HUES48 (cell line): ENCODE data around the gene SYS1.

ENCODE experiments used
- H3K27ac ChIP-seq: one replicate; pipeline ENCODE4 v1.7.0; 2013; ENCODE audit warnings: low read depth, low read length, inconsistent platforms
- H3K27me3 ChIP-seq: 2 replicates; pipeline ENCODE4 v1.6.1; 2013; ENCODE audit warnings: mild to moderate bottlenecking, low read length; ENCODE audit not compliant: control insufficient read depth, insufficient read depth
- H3K36me3 ChIP-seq: 2 replicates; pipeline ENCODE4 v1.6.1; 2013; ENCODE audit warnings: low read length; ENCODE audit not compliant: control insufficient read depth, insufficient read depth
- H3K4me1 ChIP-seq: 2 replicates; pipeline ENCODE4 v1.6.1; 2013; ENCODE audit warnings: mild to moderate bottlenecking, low read length; ENCODE audit not compliant: control insufficient read depth, insufficient read depth
- H3K4me3 ChIP-seq: 2 replicates; pipeline ENCODE4 v1.5.1; 2013; ENCODE audit warnings: mild to moderate bottlenecking, low read depth, low read length
- H3K9ac ChIP-seq: 2 replicates; pipeline ENCODE4 v1.6.1; 2013; ENCODE audit warnings: mild to moderate bottlenecking, low read depth, low read length, moderate library complexity
- H3K9me3 ChIP-seq: 2 replicates; pipeline ENCODE4 v1.6.1; 2013; ENCODE audit warnings: low read length; ENCODE audit not compliant: control insufficient read depth, insufficient read depth

The SYS1 gene

DNA sequence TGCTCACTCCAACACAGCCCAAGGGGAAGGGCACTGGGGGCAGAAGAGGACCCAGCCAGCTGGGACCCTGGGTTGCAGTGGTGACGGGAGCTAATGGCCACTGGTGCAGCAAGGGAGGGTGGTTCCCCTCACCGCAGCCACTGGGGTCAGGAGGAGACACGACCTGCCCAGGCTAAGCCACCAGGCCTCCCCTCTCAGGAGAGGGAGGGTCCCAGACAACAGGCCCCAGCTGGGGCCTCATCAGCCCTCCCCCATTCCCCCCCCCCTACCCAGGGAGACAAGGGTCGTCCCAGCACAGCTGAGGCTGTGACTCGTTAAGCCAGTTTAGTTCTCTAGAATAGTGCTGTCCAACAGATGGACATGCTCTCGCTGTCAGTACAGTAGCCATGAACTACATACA lies 37.6 kb upstream of the SYS1 start:
- peaks cover 42% of the 10 kb centered on the region for H3K36me3 ChIP-seq
- no peak overlapping the region for H3K9ac ChIP-seq
- no peak overlapping the region for H3K27ac ChIP-seq

GRCh38 chr20:45328451-45328850 lies 34.5 kb upstream of the SYS1 start:
- Histone ChIP-seq H3K4me1 (no peaks in the 10 kb centered on the region), H3K9me3 (no peaks in the 10 kb centered on the region), H3K36me3 (peaks cover 68% of the 10 kb centered on the region), H3K4me3 (no peak overlapping the region), H3K27me3 (no peaks in the 10 kb centered on the region), H3K9ac (no peak overlapping the region), H3K27ac (no peak overlapping the region)

More for the DNA sequence above, 37.6 kb upstream of the SYS1 start:
- H3K27me3 ChIP-seq = no peaks in the 10 kb centered on the region
- no peak overlapping the region for H3K4me3 ChIP-seq
- no peaks in the 10 kb centered on the region for H3K4me1 ChIP-seq
- H3K9me3 ChIP-seq = no peaks in the 10 kb centered on the region

GRCh38 chr20:45329497-45330319 lies 33.2 kb upstream of the SYS1 start:
- H3K36me3 ChIP-seq = peaks cover 68% of the 10 kb centered on the region
- H3K27me3 ChIP-seq = no peaks in the 10 kb centered on the region
- H3K9me3 ChIP-seq = no peaks in the 10 kb centered on the region
- no peaks in the 10 kb centered on the region for H3K4me1 ChIP-seq
- no peak overlapping the region for H3K4me3 ChIP-seq
- no peak overlapping the region for H3K9ac ChIP-seq
- no peak overlapping the region for H3K27ac ChIP-seq

DNA sequence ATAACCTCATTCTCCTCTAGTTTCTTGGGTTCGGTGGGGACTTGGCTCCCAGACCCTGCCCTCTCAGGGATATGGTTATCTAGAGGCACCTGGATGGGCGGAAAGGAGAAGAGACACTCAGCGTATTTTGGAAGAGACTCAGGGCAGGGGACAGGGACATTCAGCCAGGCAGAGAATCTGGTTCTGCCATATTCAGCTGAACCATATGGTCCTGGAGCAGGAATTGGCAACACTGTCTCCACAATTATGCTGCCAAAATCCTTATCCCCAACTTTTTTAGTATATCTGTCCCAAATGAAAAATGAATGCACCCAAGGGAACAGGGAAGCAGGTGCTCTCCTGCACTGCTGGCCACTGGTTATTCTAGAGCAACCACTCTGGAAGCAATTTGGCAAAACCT lies 32.5 kb upstream of the SYS1 start:
- Histone ChIP-seq H3K9ac (no peak overlapping the region), H3K36me3 (peaks cover 68% of the 10 kb centered on the region), H3K4me1 (no peaks in the 10 kb centered on the region), H3K27me3 (no peaks in the 10 kb centered on the region), H3K27ac (no peak overlapping the region), H3K9me3 (no peaks in the 10 kb centered on the region), H3K4me3 (no peak overlapping the region)

DNA sequence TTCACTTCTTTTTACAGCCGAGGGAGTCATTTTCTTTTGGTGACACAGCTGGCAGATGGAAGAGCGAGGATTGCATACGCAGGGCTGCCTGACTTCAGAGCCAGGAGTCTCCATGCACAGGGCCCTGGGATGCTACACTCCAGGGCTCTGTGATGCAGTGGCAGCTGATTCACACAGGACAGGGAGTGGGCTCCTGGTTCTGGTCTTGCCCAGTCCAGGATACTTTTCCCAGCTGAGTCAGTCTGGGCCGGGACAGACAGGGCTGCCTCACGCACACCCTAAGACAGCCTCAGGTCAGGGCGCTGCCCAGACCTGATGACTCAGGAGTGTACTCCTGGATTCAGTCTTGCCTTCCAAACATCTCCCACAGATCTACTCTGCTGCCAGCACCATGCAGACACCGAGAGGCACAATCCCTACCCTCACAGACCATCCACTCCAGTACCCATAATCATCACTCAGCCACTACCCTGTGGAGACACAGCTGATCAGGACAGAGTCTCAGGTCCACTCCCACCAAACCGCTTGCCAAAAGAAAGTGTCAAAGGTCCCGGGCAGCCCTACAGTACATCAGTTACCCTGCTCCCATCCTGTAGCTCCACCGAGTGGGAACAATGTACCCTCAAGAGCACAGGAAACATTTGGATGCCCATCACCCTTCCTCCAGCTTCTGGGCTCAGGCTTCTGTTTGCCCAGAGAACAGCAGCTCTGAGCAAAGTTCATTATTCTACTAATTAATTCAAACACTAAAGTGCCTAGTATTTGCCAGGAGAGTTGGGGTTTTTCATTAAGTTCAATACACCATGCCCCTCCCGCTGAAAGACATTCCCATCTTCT lies 26.2 kb upstream of the SYS1 start:
- Histone ChIP-seq H3K9ac (no peak overlapping the region), H3K27me3 (no peaks in the 10 kb centered on the region), H3K36me3 (peaks cover 16% of the 10 kb centered on the region; the same call in 1 of the 2 replicates), H3K9me3 (no peaks in the 10 kb centered on the region), H3K4me1 (peaks cover 44% of the 10 kb centered on the region), H3K27ac (peak overlapping the region; percentile 78), H3K4me3 (no peak overlapping the region)

- no peaks in the 10 kb centered on the region for H3K9me3 ChIP-seq
- peak overlapping the region; percentile 25; the same call in 1 of the 2 replicates for H3K9ac ChIP-seq
- H3K27ac ChIP-seq = peak overlapping the region; percentile 78
- H3K4me1 ChIP-seq = peaks cover 50% of the 10 kb centered on the region
- no peaks in the 10 kb centered on the region for H3K27me3 ChIP-seq
- H3K36me3 ChIP-seq = peaks cover 8% of the 10 kb centered on the region; the same call in 1 of the 2 replicates
- no peak overlapping the region for H3K4me3 ChIP-seq
Measured at GRCh38 chr20:45337367-45338120, 25.4 kb upstream of the SYS1 start.

- Histone ChIP-seq H3K4me1 (peaks cover 58% of the 10 kb centered on the region), H3K36me3 (0 out of 2 replicates have a peak, but pooled peaks cover 3% of the 10 kb centered on the region)
Measured at GRCh38 chr20:45338121-45339030, 24.6 kb upstream of the SYS1 start.

GRCh38 chr20:45339084-45339483 lies 23.9 kb upstream of the SYS1 start:
- H3K9ac ChIP-seq = no peak overlapping the region
- no peaks in the 10 kb centered on the region for H3K9me3 ChIP-seq
- no peaks in the 10 kb centered on the region for H3K27me3 ChIP-seq
- H3K4me1 ChIP-seq = peaks cover 65% of the 10 kb centered on the region
- no peak overlapping the region for H3K4me3 ChIP-seq
- 0 out of 2 replicates have a peak, but pooled peaks cover 3% of the 10 kb centered on the region for H3K36me3 ChIP-seq
- peak overlapping the region; percentile 78 for H3K27ac ChIP-seq

More at GRCh38 chr20:45338121-45339030, 24.6 kb upstream of the SYS1 start:
- H3K27me3 ChIP-seq = no peaks in the 10 kb centered on the region
- no peak overlapping the region for H3K9ac ChIP-seq
- no peaks in the 10 kb centered on the region for H3K9me3 ChIP-seq
- H3K27ac ChIP-seq = peak overlapping the region; percentile 78
- H3K4me3 ChIP-seq = no peak overlapping the region

- Histone ChIP-seq H3K4me1 (peaks cover 73% of the 10 kb centered on the region), H3K27ac (peak overlapping the region; percentile 98), H3K4me3 (no peak overlapping the region)
Measured at GRCh38 chr20:45339799-45340198, 23.2 kb upstream of the SYS1 start.

More at GRCh38 chr20:45339799-45340198, 23.2 kb upstream of the SYS1 start:
- 0 out of 2 replicates have a peak, but pooled peaks cover 3% of the 10 kb centered on the region for H3K36me3 ChIP-seq
- H3K9me3 ChIP-seq = no peaks in the 10 kb centered on the region
- no peaks in the 10 kb centered on the region for H3K27me3 ChIP-seq
- no peak overlapping the region for H3K9ac ChIP-seq
